GM19468 (cell line): Measurements from ENCODE around the gene TGM4.

Source experiments
- ATAC-seq: cut with Tn5 transposase; IDR thresholded peaks from one replicate; pipeline ENCODE4 v1.9.1; 2021; ENCODE audit warnings: mild to moderate bottlenecking, moderate library complexity, moderate number of reproducible peaks; ENCODE audit not compliant: unreplicated experiment; ENCODE audit errors: extremely low read depth

TGM4 gene

DNA sequence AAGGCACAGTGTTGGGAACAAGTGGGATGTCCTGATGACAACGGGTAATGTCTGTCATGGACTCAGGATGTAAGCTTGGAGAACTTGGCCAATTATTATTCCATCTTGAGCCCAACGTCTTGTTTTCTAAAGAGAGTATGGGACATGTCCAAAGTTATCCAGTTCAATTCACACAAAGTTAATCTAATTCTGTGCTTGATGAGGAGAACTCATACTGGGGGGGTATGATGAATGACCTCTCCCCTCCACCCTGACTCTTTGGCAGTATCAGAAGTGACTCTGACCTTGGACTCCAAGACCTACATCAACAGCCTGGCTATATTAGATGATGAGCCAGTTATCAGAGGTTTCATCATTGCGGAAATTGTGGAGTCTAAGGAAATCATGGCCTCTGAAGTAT, 36.3 kb downstream of the TGM4 start:
- ATAC-seq, result no peak

DNA sequence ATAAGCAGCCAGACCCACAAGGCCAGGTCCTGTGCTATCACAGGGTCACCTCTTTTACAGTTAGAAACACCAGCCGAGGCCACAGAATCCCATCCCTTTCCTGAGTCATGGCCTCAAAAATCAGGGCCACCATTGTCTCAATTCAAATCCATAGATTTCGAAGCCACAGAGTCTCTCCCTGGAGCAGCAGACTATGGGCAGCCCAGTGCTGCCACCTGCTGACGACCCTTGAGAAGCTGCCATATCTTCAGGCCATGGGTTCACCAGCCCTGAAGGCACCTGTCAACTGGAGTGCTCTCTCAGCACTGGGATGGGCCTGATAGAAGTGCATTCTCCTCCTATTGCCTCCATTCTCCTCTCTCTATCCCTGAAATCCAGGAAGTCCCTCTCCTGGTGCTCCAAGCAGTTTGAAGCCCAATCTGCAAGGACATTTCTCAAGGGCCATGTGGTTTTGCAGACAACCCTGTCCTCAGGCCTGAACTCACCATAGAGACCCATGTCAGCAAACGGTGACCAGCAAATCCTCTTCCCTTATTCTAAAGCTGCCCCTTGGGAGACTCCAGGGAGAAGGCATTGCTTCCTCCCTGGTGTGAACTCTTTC, 39.6 kb downstream of the TGM4 start:
- no peak for ATAC-seq

DNA sequence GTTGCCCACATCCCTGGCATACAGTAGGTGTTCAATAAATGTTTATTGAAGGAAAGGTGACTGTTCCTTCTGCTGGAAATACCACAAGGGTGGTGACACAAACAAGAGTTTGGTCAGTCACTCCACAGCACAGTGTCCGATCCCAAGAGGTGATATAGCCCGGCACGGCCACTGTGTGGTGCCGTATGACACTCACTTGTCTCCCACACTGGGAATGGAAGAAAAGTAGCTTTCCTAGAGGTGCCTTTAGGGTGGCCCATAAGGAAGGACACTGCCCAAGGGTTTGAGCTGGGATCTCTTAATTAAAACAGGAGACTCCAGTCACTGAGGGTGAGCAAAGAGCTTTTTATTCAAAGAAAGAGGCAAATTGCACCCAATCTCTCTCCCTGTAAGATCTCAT, 40.5 kb downstream of the TGM4 start:
- ATAC-seq, result no peak

DNA sequence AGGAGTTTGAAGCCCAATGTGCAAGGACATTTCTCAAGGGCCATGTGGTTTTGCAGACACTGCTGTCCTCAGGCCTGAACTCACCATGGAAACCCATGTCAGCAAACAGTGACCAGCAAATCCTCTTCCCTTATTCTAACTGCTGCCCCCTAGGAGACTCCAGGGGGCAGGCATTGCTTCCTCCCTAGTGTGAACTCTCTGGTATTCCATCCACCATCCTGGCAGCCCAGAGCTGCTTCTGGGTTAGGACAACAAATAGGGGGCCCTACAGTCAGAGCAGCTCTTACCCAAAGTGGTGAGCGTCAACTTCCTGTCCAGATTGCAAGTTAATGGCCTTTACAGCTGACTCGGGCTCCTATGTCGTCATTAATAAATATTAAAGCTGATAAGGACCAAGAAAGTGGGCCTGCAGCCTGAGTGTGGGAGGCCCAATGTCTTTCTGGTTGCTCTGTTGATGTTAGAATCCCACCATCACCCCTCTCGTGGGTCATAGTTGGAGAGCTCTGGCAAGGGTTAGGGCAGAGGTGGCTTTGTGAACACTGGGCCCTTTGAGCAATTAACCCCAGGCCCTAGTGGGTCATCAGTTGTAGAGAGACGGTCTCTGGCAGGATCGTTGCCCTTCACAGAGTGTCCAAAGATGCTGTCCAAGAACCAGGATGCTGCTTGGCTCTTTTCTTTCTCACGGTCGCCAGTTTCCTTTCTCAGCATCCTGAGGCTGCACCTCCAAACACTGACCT, 41.5 kb downstream of the TGM4 start:
- ATAC-seq, result no peak

DNA sequence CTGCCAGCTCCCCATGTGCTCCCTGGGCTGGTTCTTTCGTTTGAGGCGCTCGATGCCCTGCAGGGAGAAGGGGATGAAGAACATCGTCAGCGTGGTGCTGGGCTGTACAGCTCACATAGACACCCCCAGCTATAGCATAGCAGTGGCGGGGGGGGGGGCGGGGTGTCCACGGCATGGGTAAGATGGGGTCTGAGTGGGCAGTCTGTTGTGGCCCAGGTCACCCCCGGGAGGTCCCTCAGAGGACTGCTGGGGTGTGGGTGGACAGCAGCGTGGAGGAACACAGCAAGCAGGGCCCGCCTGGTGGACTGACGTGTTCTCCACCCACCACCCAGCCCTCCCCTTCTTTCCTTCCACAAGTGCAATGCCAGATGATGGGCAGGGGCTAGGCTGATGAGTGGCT, 43.7 kb downstream of the TGM4 start:
- no peak for ATAC-seq

DNA sequence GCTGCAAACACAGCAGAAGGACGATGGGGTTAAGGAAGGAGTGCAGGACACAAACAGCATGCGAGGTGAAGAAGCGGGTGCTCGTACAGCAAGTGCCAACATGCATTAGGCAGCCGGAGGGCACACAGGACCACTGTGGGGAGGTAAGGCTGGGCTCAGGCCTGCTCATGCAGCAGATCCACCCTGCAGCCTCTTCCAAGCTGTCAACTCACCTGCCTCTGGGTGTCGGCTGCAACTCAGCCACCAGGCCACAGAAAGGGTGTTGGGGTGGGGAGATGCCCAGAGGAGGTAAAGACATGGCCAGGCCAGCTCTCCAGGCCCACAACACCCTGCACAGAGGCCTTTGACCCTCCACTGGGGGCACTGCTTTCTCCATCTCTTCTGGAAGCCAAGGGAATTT, 44.2 kb downstream of the TGM4 start:
- ATAC-seq, result no peak

DNA sequence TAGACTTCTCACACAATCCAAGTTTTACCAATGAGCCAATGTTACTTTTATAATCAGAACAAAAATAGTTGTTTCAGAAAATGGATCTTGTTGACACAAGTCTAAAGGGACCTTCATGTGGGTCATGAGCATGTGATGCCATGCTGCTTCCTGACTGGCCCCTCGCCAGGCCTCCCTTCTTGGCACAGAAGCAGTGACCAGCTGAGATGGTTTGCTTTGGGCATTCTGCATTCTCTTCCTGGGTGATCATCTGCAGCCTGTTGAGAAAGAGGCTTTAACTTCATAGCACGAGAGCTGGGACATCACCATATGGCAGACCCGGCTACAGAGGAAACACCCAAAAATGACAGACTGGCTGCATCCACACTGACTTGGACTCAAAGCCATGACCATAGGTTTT, 45.7 kb downstream of the TGM4 start:
- no peak for ATAC-seq

DNA sequence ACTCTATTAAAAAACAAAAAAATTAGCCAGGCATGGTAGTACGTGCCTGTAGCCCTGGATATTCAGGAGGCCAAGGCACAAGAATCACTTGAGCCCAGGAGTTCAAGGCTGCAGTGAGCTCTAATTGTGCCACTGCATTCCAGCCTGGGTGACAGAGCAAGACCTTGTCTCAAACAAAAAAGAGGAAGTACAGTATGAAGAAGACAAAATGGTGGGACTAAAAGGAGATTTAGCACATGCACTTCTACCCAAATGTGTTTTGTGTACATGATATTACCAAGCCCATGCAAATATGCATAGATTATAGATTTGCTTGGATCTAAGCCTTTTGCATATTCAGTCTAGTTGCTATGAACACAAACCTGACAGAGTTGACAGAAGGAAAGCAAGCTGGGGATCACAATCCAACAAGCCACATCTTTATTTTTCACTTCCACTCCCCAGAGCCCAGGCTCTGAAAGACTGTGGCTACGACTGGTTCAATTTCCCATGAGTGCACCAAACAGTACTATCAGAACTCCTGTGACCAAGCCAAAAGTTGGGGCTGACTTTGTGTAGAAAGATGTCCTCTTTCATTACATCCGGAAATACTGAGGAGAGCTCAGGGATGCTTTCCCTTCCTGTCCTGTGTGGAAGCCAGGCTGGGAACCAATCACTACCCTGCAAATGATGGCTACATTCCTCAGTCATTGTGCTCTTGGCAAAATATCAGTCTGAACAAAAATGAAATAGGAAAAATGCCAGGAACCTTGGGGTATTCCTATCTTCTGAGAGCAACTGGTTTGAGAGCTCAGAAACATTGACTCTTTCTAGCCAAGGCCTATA, 49.4 kb downstream of the TGM4 start:
- no peak for ATAC-seq

DNA sequence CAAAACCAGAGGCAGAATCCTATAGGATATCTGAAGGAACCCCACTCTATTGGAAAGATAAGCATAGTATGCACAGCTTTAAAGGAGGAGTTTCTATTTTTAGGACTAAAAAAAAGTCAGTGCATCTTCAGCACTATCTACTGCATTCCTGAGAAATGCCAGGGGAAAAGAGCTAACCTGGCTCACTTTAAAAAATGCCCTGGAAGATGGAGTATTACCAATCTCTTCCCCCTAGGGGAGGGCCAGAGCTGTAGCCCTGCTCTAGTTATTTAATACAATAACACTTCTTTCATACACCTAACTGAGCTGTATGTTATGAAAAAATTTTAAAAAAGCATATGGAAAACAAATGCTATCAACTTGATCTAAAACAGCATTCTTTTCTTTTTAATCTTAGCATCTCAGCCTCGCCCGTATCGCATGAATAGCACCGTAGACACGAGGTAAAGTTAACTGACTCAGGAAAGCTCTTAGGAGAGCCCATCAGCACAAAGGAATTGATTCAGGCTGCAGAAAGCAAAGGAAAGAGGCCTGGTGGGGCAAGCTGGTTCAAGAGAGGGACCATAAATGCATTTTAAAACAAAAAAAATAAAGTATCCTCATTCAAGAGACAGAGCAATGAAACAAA, 50.2 kb downstream of the TGM4 start:
- no peak for ATAC-seq

DNA sequence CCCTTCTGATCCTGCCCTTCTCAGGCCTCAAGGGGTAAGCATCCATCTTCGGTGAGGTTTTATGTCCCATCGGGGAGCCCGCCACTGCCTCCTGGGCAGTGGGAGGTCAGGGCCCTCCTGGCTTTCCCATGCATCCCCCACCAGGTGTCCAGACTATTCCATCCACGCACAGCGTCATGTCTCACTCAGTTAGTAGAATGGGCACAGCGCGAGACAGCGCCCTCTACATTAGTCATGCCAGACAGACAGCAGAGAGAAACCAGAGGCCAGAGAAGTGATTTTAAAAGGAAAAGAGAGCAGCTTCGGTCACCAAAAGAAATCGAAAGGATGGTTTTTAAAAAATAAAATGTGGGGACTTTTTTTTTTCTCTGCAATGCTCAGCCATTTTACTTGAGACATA, 51.8 kb downstream of the TGM4 start:
- ATAC-seq, result no peak

DNA sequence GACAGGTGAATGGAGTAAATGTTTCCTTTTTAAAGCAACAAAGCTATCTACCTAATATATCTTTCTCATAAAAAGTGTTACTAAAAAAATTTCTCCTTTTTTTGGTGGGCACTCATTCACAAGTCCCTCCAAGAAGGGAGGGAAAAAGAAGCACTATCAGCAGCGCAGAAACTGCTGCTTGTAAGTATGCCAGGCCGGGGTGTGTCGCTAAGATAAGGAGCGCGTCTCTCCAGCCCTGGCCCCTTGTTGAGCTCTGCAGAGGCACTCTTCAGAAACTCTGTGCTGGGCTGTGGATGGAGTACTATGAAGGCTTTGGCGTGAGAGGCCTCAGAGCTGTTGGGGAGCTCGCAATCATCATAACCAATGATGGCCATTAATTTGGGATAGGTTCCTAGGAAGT, 52.5 kb downstream of the TGM4 start:
- ATAC-seq, result no peak

DNA sequence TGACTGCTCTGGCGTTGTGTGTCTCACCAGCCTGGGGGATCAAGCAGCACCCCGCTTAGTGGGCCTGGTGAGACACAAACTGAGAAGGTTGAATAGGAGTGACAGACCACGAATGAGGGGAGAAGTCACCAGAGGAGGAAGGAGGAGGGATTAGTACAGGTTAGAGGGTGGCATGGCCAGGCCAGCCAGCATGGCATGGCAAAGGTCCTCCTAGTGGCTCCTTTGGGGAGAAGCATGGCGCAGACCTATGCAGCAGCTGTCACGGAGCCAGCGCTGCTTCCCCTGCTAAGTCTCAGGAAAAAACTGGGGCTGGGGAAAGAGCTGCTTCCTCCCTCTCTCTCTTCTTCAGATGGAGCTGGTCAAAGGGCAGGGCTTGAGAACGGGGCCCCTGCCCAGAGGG, 53.0 kb downstream of the TGM4 start:
- ATAC-seq, result no peak

DNA sequence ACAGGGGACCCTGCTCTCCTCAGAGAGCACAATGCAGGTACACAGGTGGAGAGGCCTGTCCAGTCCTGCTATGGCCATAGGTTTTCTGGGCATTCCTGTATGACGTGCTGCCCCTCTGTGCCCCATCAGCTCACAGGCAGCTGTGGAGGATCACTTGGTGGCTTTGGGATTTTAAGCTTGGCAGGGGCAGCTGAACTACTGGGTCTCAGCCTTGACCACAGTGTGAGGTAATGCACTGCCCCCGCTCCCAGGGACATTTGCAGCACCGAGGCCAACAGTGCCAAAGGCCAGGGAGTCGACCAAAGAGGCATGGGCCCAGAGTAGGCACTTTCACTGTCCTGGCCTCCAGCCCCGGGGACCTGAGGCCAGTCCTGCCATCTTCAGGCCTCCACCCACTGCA, 55.4 kb downstream of the TGM4 start:
- no peak for ATAC-seq

DNA sequence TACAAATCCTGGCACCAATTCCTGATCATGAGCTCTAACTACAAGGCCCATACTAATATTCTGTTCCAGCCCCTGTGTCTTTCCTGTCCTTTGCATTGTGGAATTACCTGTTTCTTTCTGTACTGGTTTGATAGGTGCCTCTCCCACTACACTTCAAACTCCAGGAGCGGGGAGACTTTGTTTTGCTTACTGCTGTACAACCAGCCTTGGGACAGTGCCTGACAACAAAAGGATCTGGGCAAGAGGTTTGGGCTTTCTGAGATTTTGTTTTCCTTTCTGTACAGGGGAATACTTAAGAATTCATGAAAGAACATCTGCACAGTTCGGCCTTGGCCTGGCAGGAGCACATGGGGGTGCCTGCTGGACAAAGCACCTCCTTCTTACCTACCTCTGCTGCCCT, 56.5 kb downstream of the TGM4 start:
- ATAC-seq, result no peak

DNA sequence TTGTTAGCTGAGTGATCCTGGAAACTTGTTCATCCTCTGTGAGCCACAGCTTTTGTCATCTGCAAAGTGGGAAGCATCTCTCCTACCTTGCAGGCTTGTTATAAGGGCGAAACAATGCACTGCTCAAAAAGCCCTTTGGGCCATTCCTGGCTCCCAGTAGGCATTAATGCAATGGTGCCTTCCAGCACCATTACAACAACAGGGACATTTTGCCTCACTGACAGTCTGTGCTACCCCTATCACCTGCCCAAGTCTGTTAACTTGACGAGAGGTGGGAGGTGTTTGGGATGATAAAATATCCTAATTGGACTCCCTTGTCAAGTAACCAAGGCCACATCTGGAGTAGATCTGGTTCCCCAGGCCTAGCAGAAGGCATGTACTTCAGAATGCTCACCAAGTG, 57.4 kb downstream of the TGM4 start:
- no peak for ATAC-seq

DNA sequence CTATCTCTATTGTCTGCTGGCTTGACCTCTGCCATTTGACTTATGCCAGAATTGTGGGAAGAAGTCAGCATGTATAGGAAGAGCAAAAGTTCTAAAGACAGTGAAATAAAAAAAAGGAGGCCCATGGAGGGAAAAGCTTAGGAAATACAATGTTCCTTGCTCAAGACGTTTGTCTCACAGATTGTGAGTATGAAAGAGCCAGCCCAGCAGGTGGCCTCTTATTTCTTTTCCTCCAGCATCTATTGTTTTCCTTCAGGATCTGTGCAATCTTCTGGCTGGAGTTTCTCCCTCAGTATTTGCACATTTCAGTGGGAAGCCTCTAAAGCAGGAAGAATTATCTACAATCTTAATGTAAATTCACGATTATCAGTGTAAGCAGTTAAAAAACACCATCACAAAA, 57.9 kb downstream of the TGM4 start:
- no peak for ATAC-seq

DNA sequence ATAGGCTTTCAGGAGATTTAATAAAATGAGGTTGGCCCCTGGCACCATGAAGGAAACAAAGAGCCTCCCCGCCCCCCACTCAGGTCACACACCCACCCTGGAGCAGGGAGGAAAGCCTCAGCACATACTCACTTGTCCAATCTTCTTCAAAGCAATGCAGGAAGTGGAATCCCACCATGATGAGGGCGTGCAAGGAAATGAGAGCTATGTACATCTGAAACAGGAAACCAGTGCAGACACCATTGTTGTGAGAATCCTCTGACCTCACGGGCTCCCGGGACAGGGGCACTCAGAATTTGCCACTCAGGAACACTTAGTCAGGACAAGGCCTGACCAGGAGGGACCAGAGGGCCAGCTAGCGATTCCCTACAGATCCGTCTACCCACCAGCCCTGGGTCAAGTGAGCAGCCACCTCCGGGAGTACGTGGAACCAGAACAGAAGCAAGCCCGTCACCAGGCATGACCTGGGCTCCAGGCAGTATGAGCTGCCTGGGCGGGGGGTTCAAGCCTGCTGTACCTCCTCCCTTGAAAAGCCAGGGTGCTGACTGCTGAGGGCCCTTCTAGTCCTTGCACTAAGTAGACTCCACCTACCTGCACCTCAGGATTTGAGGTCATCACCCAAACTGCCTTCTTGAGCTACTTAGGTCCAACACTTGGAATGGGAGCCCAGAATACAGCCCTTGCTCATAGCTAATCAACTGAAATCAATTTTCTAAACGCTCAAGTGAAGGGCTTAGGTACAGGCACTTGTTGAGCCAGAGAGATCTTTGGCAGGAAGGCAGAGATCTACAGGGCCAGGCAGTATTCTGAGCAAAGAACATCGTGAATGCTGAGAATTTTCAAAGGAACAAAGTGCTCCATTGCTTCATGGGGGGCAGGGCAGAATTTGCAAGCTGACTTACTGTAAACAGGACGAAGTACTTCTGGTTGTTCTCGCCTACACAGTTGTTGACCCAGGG, 58.9 kb downstream of the TGM4 start:
- ATAC-seq, result no peak

DNA sequence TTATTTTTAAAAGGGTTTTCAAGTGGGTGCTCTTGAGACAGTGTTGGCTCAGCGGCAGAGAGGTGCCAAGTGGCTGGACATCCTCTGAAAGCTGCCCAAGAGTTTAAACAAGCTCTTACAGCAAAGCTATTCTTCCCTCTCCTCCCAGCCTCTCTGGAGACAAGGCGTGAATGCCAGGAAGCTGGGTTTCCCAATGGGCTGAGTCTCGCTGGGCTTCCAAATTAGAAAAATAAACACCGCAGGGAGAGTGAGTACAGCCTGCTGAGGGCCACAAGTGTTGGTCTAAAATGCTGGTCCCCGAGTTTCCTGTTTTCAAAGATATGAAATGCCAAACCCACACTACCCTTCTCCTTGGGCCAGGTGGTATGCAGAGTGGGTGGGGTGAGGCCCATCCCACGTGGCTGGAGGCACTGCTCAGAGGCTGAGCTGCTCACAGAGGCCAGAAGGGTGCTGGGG, 65.2 kb downstream of the TGM4 start:
- ATAC-seq, result no peak

DNA sequence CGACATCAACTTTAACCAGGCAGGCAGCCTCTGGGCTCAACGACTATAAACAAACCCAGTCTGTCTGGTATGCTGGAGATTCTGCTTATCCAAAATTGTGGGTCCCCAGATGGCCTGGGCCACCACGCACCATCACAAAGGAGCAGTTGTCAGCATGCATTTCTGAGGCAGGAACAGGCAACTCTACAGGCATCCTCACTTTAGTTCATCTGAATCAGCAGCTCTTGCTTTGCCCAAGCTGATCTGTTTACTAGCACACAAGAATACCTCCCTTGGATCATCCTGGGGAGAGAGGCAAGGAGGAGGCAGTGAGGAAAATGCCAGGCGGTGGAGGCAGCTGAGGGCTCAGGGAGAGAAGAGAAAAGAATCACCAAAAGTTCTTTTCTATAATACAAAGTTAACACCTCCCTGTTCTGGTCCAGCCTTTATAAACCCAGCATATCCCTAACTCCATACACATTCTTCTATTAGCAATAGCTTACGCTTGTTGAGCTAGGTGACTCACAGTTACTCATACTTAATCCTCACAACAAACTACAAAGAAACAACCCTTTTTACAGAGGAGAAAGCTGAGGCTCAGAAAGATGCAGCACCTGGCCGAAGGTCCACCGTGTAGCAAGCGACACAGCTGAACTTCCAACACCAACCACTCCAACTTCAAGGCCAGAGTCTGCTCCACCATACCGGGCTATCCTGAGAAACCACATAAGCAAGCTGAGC, 68.0 kb downstream of the TGM4 start:
- no peak for ATAC-seq
